Measurements from ENCODE around the gene COMMD10. TPM values are rescaled to one million over a fixed set of nuclear protein-coding genes. Genes with fewer than 3 reads are reported as not detected.

COMMD10 gene
- total and polyA plus RNA-seq, 4 donors = 17.2 to 66.0 (median 24.7) TPM

GRCh38 chr5:116308391-116308790, 223.6 kb downstream of the COMMD10 start:
- DNase-seq (peak in 1 of 3 donors; percentile 29), ATAC-seq (ENCODE audit: insufficient read depth, low FRiP score) (no peak)
- no peaks in the 10 kb centered on the region for H3K27me3 ChIP-seq (ENCODE audit: control insufficient read depth in 3 of 3, insufficient read depth in 3 of 3, low read length in 2 of 3)
- TF ChIP-seq CTCF (IDR thresholded peaks at IDR 0.05; ENCODE audit: control extremely low read depth, extremely low read depth) = no peak
- WGBS, 2 donors = 97 to 99% methylated on average over 3 of the region's 3 CpGs
- H3K9me3 ChIP-seq (ENCODE audit: control insufficient read depth in 4 of 4, insufficient read depth in 3 of 4, low read length in 3 of 4) = peaks cover 6 to 20% (median 11%) of the 10 kb centered on the region in 4 donors
- no peak overlapping the region for H3K27ac ChIP-seq (ENCODE audit: low read depth in 1 of 2, low read length in 1 of 2)
- H3K4me3 ChIP-seq = no peak overlapping the region
- H3K4me1 ChIP-seq (ENCODE audit: control insufficient read depth in 5 of 5, insufficient read depth in 5 of 5, low read length in 5 of 5) = peaks cover 0 to 1% (median 0%) of the 10 kb centered on the region in 5 donors
- peaks cover 3 to 42% (median 32%) of the 10 kb centered on the region in 4 donors for H3K36me3 ChIP-seq (ENCODE audit: control insufficient read depth in 4 of 4, insufficient read depth in 4 of 4, low read length in 4 of 4)
- H3K9ac ChIP-seq (ENCODE audit: insufficient read depth in 1 of 2, low read length in 2 of 2) = no peak overlapping the region

GRCh38 chr5:116313366-116313765, 228.5 kb downstream of the COMMD10 start:
- no peak overlapping the region for H3K4me3 ChIP-seq
- H3K27me3 ChIP-seq (ENCODE audit: control insufficient read depth in 3 of 3, insufficient read depth in 3 of 3, low read length in 2 of 3) = no peaks in the 10 kb centered on the region
- ATAC-seq (ENCODE audit: insufficient read depth, low FRiP score) = no peak
- TF ChIP-seq CTCF (IDR thresholded peaks at IDR 0.05; ENCODE audit: control extremely low read depth, extremely low read depth) = no peak
- H3K27ac ChIP-seq (ENCODE audit: low read depth in 1 of 2, low read length in 1 of 2) = no peak overlapping the region
- H3K36me3 ChIP-seq (ENCODE audit: control insufficient read depth in 4 of 4, insufficient read depth in 4 of 4, low read length in 4 of 4) = peaks cover under 1 to 13% (median 10%) of the 10 kb centered on the region in 4 donors
- H3K9ac ChIP-seq (ENCODE audit: insufficient read depth in 1 of 2, low read length in 2 of 2) = no peak overlapping the region
- DNase-seq = no peak
- H3K9me3 ChIP-seq (ENCODE audit: control insufficient read depth in 4 of 4, insufficient read depth in 3 of 4, low read length in 3 of 4) = peaks cover 0 to 10% (median 7%) of the 10 kb centered on the region in 4 donors
- peaks cover 0 to 4% (median 0%) of the 10 kb centered on the region in 5 donors for H3K4me1 ChIP-seq (ENCODE audit: control insufficient read depth in 5 of 5, insufficient read depth in 5 of 5, low read length in 5 of 5)

GRCh38 chr5:116315531-116315930, 230.7 kb downstream of the COMMD10 start:
- TF ChIP-seq CTCF (IDR thresholded peaks at IDR 0.05; ENCODE audit: control extremely low read depth, extremely low read depth) = no peak
- Histone ChIP-seq H3K27ac (ENCODE audit: low read depth in 1 of 2, low read length in 1 of 2) (no peak overlapping the region), H3K4me3 (no peak overlapping the region), H3K36me3 (ENCODE audit: control insufficient read depth in 4 of 4, insufficient read depth in 4 of 4, low read length in 4 of 4) (peaks cover 2 to 10% (median 8%) of the 10 kb centered on the region in 4 donors), H3K9me3 (ENCODE audit: control insufficient read depth in 4 of 4, insufficient read depth in 3 of 4, low read length in 3 of 4) (peaks cover 0 to 9% (median 1%) of the 10 kb centered on the region in 4 donors), H3K27me3 (ENCODE audit: control insufficient read depth in 3 of 3, insufficient read depth in 3 of 3, low read length in 2 of 3) (no peaks in the 10 kb centered on the region), H3K9ac (ENCODE audit: insufficient read depth in 1 of 2, low read length in 2 of 2) (no peak overlapping the region), H3K4me1 (ENCODE audit: control insufficient read depth in 5 of 5, insufficient read depth in 5 of 5, low read length in 5 of 5) (peaks cover 0 to 4% (median 3%) of the 10 kb centered on the region in 5 donors)
- no peak for ATAC-seq (ENCODE audit: insufficient read depth, low FRiP score)
- no peak for DNase-seq
- 63 to 69% methylated on average over 2 of the region's 2 CpGs for WGBS, 2 donors
